ENCODE results near the gene EPAS1. TPM values are rescaled to one million over a fixed set of nuclear protein-coding genes. Genes with fewer than 3 reads are reported as not detected.

EPAS1 gene
- total and polyA plus RNA-seq, 2 of the 13 experiments (the other 11 are each of a cell fraction or from before 2014, with no cell fraction given) = 47.1 to 182 TPM

GRCh38 chr2:46393347-46393820, 96.2 kb downstream of the EPAS1 start:
- no peaks in the 10 kb centered on the region for H3K79me2 ChIP-seq (ENCODE audit: insufficient read depth, low read length)
- no peak overlapping the region for H3K4me2 ChIP-seq (ENCODE audit: low read depth, low read length)
- H3K9ac ChIP-seq (ENCODE audit: insufficient read depth, low read depth, low read length) = no peak overlapping the region
- peaks cover 62% of the 10 kb centered on the region for H3K4me1 ChIP-seq (ENCODE audit: insufficient read depth, low read length)
- no peak overlapping the region for H3K27ac ChIP-seq (ENCODE audit: extremely low read length, insufficient read depth, low read length)
- ChIA-PET CTCF (ENCODE audit: low intra/inter-chr PET ratio, low total read pairs) (no interaction called here), POLR2A (interaction anchor here (1.7 kb wide), 1 partner anchor 15 kb away, joined by 14 read pairs; no protein-coding TSS in a partner anchor)
- H3K36me3 ChIP-seq (replicated peaks in 1 of 2; ENCODE audit: control insufficient read depth in 1 of 2, insufficient read depth in 2 of 2, low read length in 2 of 2) = peaks cover 0 to 1% of the 10 kb centered on the region in 2 experiments; a peak in 1 of 5 replicates
- H3K4me3 ChIP-seq (replicated peaks in 1 of 3; ENCODE audit: insufficient read depth in 1 of 3, low read depth in 2 of 3, low read length in 3 of 3) = no peak overlapping the region
- 92% methylated on average over 12 of the region's 12 CpGs for WGBS (ENCODE audit: low lambda C conversion rate)
- no peaks in the 10 kb centered on the region for H3K9me3 ChIP-seq (ENCODE audit: low read length)
- no peak for DNase-seq (ENCODE audit: low spot score)
- no peak overlapping the region for H2AFZ ChIP-seq (ENCODE audit: low read length)
- intact Hi-C loops (cut with micrococcal nuclease; ENCODE audit: unreplicated experiment) (no loop called here), in situ Hi-C loops (cut with HindIII; ENCODE audit: extremely low pct_ligation_motif_present, low pct_unique_long_range_greater_than_20kb) (no loop called here)
- ATAC-seq = no peak; the same call in 2 of the 3 replicates
- H4K20me1 ChIP-seq (ENCODE audit: insufficient read depth, low read length) = no peaks in the 10 kb centered on the region
- no TSS peak for BruUV-seq (replicated peaks)
- H3K27me3 ChIP-seq (ENCODE audit: control insufficient read depth in 1 of 2, insufficient read depth in 2 of 2, low read length in 2 of 2) = no peaks in the 10 kb centered on the region
- FAIRE-seq = peak; percentile 8
- TF ChIP-seq ZNF687 (CRISPR knock-in tag; IDR thresholded peaks at IDR 0.05) (peak; percentile 61), DR1 (CRISPR knock-in tag; IDR thresholded peaks at IDR 0.05) (no peak), SALL1 (CRISPR knock-in tag; IDR thresholded peaks at IDR 0.05) (0 out of 2 replicates have a peak, but pooled peaks have one; percentile 30), GRHL1 (CRISPR knock-in tag; conservative IDR thresholded peaks at IDR 0.05) (no peak), ZNF280B (CRISPR knock-in tag; IDR thresholded peaks at IDR 0.05; ENCODE audit: borderline replicate concordance) (no peak), IRF9 (CRISPR knock-in tag; IDR thresholded peaks at IDR 0.05; ENCODE audit: borderline replicate concordance) (0 out of 2 replicates have a peak, but pooled peaks have one; percentile 27), HIVEP1 (CRISPR knock-in tag; IDR thresholded peaks at IDR 0.05) (no peak), ZNF781 (CRISPR knock-in tag; IDR thresholded peaks at IDR 0.05; ENCODE audit: borderline replicate concordance, not compliant biosample characterization) (no peak), ZNF724P (CRISPR knock-in tag; IDR thresholded peaks at IDR 0.05; ENCODE audit: borderline replicate concordance) (peak; percentile 21; the same call in 1 of the 2 replicates), SP140L (CRISPR knock-in tag; IDR thresholded peaks at IDR 0.05; ENCODE audit: borderline replicate concordance) (no peak), ZFP62 (CRISPR knock-in tag; IDR thresholded peaks at IDR 0.05) (no peak), ZMAT3 (CRISPR knock-in tag; conservative IDR thresholded peaks at IDR 0.05) (peak; percentile 40; the same call in 1 of the 2 replicates), ZBTB38 (CRISPR knock-in tag; IDR thresholded peaks at IDR 0.05) (peak; percentile 27; the same call in 1 of the 2 replicates), POLR2G (IDR thresholded peaks at IDR 0.05; ENCODE audit: low read depth, low read length) (peak; percentile 26; the same call in 1 of the 2 replicates), ATF1 (CRISPR knock-in tag; IDR thresholded peaks at IDR 0.05) (no peak)
